ENCODE data around the gene SMCO2.

SMCO2 gene

DNA sequence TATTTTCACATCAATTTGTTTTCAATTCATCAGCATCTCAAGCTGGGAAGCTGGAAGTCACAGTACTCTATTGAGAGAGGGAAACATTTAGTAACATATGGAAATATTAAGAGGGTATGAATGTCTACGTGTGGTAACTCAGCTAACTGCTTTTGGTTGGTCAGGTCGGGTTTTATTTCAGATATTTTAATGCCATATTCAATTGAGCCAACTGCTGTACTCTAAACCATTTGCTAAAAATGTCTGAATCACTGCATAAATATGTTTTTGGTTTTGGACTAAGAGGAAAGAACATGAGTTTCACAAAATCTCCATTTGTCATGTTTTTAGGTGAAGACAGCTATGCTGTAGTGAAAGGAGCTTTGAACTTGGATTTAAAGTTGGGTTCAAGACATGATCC, 58.6 kb downstream of the SMCO2 start:
- H3K4me1 ChIP-seq (ENCODE audit: control insufficient read depth in 1 of 2, insufficient read depth in 1 of 2, low read depth in 1 of 2, low read length in 1 of 2) = no peaks in the 10 kb centered on the region
- no peak overlapping the region for H3K4me3 ChIP-seq (ENCODE audit: low read depth in 1 of 2, low read length in 1 of 2)
- no peaks in the 10 kb centered on the region for H3K27me3 ChIP-seq
- H3K9me3 ChIP-seq = no peaks in the 10 kb centered on the region
- H3K36me3 ChIP-seq = no peaks in the 10 kb centered on the region
- TF ChIP-seq CTCF (IDR thresholded peaks at IDR 0.05) = no peak
- H3K27ac ChIP-seq = no peak overlapping the region

DNA sequence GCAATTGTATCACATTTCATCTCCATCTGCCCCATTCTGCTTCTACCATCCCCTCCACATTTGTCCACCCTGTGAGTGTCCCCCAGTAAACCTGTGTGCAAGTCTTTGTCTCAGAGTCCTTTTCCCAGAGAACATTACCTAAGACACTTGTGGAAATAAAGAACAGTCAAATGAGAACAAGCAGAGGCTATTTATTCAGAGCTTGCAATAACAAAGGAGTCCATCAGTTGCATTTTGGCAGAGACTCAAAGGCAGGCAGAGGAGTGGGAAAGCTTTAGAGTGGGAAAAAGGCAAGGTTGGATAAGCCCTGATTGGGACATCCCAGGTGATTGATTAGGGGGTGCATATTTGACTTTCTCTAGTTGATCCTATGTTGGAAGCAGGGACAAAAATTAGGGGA, 59.2 kb downstream of the SMCO2 start:
- H3K4me1 ChIP-seq (ENCODE audit: control insufficient read depth in 1 of 2, insufficient read depth in 1 of 2, low read depth in 1 of 2, low read length in 1 of 2) = no peaks in the 10 kb centered on the region
- no peak overlapping the region for H3K4me3 ChIP-seq (ENCODE audit: low read depth in 1 of 2, low read length in 1 of 2)
- H3K27me3 ChIP-seq = no peaks in the 10 kb centered on the region
- no peaks in the 10 kb centered on the region for H3K36me3 ChIP-seq
- H3K9me3 ChIP-seq = no peaks in the 10 kb centered on the region
- no peak overlapping the region for H3K27ac ChIP-seq
- TF ChIP-seq CTCF (IDR thresholded peaks at IDR 0.05) = no peak

DNA sequence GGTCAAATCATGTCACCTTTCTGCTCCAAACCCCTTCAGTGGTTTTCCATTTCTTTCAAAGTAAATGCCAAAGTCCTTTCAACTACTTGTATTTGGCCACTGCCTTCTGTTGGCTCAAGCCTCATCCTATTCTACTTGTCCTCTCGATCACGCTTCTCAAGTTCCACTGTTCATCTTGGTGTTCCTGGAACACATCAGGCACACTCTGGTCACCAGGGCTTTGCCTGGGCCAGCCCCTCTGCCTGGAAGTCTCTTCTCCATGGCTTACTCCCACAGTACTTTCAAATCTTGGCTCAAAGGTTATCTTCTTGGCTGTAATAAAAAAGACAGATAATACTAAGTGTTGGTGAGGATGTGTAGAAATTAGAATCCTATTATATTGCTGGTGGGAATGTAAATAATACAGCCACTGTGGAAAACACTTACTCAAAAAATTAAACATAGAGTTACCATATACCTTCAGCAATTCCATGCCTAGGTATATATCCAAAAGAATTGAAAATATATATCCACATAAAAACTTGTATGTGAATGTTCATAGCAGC, 60.2 kb downstream of the SMCO2 start:
- no peaks in the 10 kb centered on the region for H3K9me3 ChIP-seq
- no peak for TF ChIP-seq CTCF (IDR thresholded peaks at IDR 0.05)
- no peak overlapping the region for H3K4me3 ChIP-seq (ENCODE audit: low read depth in 1 of 2, low read length in 1 of 2)
- no peak overlapping the region for H3K27ac ChIP-seq
- no peaks in the 10 kb centered on the region for H3K4me1 ChIP-seq (ENCODE audit: control insufficient read depth in 1 of 2, insufficient read depth in 1 of 2, low read depth in 1 of 2, low read length in 1 of 2)
- no peaks in the 10 kb centered on the region for H3K27me3 ChIP-seq
- H3K36me3 ChIP-seq = no peaks in the 10 kb centered on the region

GRCh38 chr12:27508736-27509431, 62.3 kb downstream of the SMCO2 start:
- Histone ChIP-seq H3K9me3 (no peaks in the 10 kb centered on the region), H3K4me1 (ENCODE audit: control insufficient read depth in 1 of 2, insufficient read depth in 1 of 2, low read depth in 1 of 2, low read length in 1 of 2) (no peaks in the 10 kb centered on the region), H3K27ac (no peak overlapping the region), H3K4me3 (ENCODE audit: low read depth in 1 of 2, low read length in 1 of 2) (no peak overlapping the region), H3K36me3 (no peaks in the 10 kb centered on the region), H3K27me3 (no peaks in the 10 kb centered on the region)
- no peak for TF ChIP-seq CTCF (IDR thresholded peaks at IDR 0.05)

- Histone ChIP-seq H3K4me1 (ENCODE audit: control insufficient read depth in 1 of 2, insufficient read depth in 1 of 2, low read depth in 1 of 2, low read length in 1 of 2) (no peaks in the 10 kb centered on the region), H3K36me3 (no peaks in the 10 kb centered on the region), H3K4me3 (ENCODE audit: low read depth in 1 of 2, low read length in 1 of 2) (no peak overlapping the region), H3K27ac (no peak overlapping the region), H3K27me3 (no peaks in the 10 kb centered on the region), H3K9me3 (no peaks in the 10 kb centered on the region)
- TF ChIP-seq CTCF (IDR thresholded peaks at IDR 0.05) = no peak
Observed at GRCh38 chr12:27511031-27511722, 64.6 kb downstream of the SMCO2 start.
